HG03558 (cell line): ENCODE measurements around the gene GRB7.
"Not testable (repeated sequence)": the region's sequence is repeated elsewhere in the genome, so short reads cannot be mapped to it uniquely, and the experiment has no call there.

Experiments
- ATAC-seq: cut with Tn5 transposase; IDR thresholded peaks from one replicate; pipeline ENCODE4 v1.9.1; 2021; ENCODE audit warnings: moderate number of reproducible peaks; ENCODE audit not compliant: unreplicated experiment; ENCODE audit errors: extremely low read depth

Gene GRB7

GRCh38 chr17:39737760-39738567, at the start of gene GRB7:
Gene GRB7 (plus strand): TSS chr17:39737938. CDS start chr17:39742302, 4,364 bp downstream.
- no peak for ATAC-seq

- ATAC-seq: no peak
These were observed 49.3 kb upstream of the GRB7 start for GRCh38 chr17:39688475-39688835.

DNA sequence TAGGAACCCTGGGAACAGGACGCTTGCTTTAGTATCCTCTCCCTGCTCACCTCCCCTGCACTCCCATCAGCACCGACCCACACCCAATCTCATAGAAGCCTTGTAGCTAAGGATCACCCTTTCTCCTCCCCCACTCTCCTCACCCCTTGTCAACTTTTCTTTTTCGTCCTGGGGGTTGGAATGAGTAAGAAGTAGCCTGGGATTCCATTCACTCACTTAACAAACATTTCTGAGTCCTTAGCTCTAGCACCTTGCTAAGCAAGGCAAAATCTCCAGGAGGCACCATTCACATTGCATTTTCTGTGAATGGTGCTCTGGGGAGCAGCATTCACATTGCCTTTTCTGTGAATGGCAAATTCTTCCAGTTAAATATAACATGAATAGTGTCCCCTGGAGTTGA, 48.8 kb upstream of the GRB7 start:
- no peak for ATAC-seq

- ATAC-seq: no peak
These were observed 43.1 kb upstream of the GRB7 start for GRCh38 chr17:39694593-39694992.

GRCh38 chr17:39695089-39695474, 42.7 kb upstream of the GRB7 start:
- no peak for ATAC-seq

DNA sequence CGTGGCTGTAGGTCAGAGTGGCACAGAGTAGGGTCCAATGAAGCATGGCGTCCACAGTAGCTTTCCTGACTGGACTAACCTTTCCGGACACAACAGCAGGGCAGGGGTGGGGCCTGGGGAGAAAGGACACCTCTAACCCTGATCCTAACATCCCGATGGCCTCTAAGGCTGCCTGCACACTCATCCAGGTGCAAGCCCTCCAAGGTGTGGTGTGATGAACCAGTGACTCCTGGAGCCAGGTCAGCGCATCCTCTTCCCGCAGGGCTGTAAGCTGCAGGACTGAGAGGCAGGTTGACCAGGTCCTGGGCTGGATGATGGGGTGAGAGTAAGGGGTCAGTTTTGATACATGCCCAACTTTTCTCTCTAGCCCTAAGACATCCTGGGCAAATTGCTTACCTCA, 41.0 kb upstream of the GRB7 start:
- ATAC-seq: no peak

GRCh38 chr17:39697961-39698360, 39.8 kb upstream of the GRB7 start:
- ATAC-seq: no peak

DNA sequence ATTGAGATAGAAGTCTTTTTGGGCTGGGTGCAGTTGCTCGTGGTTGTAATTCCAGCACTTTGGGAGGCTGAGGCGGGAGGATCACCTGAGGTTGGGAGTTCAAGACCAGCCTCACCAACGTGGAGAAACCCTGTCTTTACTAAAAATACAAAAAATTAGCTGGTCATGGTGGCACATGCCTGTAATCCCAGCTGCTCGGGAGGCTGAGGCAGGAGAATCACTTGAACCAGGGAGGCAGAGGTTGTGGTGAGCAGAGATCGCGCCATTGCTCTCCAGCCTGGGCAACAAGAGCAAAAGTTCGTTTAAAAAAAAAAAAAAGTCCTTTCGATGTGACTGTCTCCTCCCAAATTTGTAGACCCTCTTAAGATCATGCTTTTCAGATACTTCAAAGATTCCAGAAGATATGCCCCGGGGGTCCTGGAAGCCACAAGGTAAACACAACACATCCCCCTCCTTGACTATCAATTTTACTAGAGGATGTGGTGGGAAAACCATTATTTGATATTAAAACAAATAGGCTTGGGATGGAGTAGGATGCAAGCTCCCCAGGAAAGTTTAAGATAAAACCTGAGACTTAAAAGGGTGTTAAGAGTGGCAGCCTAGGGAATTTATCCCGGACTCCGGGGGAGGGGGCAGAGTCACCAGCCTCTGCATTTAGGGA, 38.5 kb upstream of the GRB7 start:
- ATAC-seq: not testable (repeated sequence)

DNA sequence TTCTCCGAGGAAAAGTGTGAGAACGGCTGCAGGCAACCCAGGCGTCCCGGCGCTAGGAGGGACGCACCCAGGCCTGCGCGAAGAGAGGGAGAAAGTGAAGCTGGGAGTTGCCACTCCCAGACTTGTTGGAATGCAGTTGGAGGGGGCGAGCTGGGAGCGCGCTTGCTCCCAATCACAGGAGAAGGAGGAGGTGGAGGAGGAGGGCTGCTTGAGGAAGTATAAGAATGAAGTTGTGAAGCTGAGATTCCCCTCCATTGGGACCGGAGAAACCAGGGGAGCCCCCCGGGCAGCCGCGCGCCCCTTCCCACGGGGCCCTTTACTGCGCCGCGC, 38.0 kb upstream of the GRB7 start, which contains the start of gene ERBB2:
Gene ERBB2 (plus strand): TSS at position 247 of the 330 bp plus-strand sequence. CDS start 175 bp downstream, outside the sequence.
- no peak for ATAC-seq

- no peak for ATAC-seq
These were observed 37.4 kb upstream of the GRB7 start for GRCh38 chr17:39700148-39700987.

GRCh38 chr17:39701012-39701783, 36.5 kb upstream of the GRB7 start:
- ATAC-seq: no peak

DNA sequence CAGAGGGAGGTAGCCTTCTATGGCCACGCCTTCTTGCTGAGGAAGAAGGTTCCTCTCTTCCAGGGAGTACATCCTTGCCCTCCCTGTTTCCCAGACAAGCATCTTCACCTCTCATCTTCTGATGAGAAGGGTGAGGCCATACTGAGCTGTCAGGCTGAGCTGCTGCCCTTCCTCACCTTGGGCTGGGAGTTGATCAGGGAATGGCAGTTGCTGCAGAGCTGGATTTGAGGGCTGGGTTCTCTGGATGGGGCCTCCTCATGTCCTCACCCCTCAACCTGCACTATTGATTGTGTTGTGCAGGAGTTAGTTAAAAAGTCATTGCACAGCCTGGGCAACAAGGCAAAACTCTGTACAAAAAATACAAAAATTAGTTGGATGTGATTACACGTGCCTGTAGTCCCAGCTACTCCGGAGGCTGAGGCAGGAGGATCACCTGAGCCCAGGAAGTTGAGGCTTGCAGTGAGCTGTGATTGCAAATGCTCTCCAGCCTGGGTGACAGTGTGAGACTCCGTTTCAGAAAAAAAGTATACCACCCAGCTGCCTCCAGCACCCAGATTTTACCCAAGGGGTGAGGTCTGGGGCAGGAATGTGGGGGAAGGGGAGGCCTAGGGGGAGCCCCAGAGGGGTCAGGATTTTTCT, 35.8 kb upstream of the GRB7 start:
- ATAC-seq: no peak

DNA sequence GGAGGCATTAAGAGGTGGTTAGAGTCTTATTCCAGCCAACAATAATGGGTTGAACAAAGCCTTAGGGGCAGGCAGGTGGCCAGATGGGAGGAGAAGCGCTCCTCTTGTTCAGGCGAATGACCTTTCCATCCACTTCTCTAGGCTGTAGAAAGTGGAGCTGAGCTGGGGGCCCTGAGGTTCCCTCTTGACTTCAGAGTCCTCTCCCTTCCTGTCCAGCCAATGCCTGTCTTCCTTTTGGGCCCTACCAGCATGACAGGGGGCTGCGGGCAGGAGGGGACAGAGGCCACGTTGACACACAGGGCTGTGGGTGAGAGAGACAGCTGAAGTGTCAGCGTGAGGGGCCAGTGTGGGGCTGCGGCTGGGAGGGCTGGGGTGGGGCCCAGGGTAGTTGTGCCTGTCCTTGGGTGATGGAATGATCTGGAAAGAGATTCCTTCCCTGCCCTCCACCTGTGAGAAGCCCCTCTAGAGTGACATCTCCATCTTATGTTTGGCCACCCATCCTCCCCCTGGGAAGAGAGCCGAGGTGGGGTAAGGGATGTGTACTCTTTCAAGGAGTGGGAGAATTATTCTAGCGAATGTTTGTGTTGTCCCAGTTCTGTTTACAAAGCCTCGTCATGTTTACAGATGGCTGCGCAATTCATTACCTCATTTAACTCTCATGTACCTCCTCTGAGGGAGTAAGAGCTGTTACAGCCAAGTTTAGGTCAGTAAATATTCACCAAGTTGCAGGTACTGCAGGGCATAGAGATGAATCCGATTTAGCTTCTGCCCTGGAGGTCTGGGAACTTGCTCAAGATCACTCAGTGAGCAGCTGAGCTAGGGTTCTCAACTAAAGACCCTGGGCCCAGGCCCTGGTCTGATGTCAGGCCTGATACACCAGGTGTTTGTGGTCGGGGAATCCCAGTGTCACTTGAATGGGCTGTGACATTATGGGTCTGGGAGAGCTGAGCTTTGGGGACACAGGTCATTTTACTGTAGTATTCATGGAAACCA, 34.5 kb upstream of the GRB7 start:
- no peak for ATAC-seq

DNA sequence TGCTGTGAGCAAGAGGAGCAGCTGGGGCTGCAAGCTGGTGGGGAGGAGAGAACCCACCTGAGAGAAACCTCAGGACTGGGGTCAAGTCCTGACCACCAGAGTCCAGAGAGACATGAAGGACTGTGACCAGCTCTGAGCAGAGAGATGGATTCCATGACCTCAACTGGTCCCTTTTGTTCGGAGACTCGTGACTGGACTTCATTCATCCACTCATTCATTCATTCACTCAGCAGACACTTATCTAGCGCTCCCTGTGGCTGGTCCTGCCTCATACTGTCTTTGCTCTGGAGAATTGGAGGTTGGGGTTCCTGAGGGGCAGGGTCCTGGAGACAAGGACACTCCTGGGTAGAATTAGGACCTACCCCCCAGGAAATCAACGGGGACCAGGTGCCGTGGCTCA, 33.8 kb upstream of the GRB7 start:
- no peak for ATAC-seq

- no peak for ATAC-seq
These were observed 32.8 kb upstream of the GRB7 start for GRCh38 chr17:39704821-39705551.

GRCh38 chr17:39705786-39706348, 31.9 kb upstream of the GRB7 start:
- no peak for ATAC-seq

- ATAC-seq: no peak
These were observed 31.4 kb upstream of the GRB7 start for GRCh38 chr17:39706383-39706782.

DNA sequence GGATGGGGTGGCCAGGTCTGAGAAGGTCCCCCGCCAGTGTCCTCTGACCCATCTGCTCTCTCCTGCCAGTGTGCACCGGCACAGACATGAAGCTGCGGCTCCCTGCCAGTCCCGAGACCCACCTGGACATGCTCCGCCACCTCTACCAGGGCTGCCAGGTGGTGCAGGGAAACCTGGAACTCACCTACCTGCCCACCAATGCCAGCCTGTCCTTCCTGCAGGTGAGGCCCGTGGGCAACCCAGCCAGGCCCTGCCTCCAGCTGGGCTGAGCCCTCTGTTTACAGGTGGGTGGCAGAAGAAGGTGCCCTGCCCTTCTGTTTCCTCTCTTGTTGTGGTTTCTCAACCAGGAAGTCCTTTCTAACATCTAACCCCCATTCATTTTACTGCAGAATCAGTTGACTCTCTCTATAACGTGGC, 30.8 kb upstream of the GRB7 start:
- ATAC-seq: no peak
